NCI-H2171 (cell line): Measurements from ENCODE around the gene FUT1.
A peak's percentile ranks its signal among the peaks of the same experiment; 100 is the strongest.

ENCODE experiments used
- DNase-seq: peaks from one replicate; lab custom pipeline; 2025; lab: John Stamatoyannopoulos, UW

FUT1 gene

GRCh38 chr19:48741129-48741999 lies 11.1 kb downstream of the FUT1 start:
- DNase-seq: no peak

DNA sequence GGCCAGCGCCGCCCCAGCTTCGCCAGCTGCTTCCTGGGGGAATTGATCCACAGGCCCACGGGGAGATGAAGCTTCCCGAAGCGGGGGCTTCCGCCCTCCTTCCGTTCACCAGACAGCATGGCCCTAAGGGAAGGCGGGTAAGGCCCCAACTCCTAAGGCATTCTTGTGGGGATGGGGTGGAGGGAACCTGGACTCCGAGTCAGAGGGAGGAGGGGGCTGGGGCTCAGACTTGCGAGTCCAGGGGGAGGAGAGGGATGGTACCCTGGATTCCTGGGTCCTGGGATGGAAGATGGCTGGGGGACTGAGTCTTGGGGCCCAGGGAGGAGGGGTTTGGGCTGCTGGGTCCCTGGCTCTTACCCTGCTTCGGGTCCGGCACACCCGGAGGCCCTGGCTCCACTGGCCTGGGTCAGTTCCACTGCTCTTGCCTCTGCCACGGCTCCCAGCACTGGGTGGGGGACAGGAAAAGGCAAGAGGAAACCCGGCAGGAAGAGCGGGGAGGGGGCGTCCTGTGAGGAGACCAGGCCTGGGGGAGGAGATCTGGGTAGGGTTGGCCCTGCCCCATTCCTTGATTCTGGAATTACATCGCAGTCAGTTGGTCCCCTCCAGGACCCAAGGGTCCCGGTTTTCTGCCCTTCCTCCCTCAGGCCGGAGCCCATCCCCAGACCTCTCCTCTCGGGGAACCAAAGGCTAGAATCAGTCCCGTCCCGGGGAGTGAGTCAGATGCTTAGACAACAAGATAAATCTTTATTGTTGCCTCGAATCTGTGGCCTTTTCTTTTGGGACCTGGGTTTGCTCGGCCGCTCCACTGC lies 12.1 kb downstream of the FUT1 start, which contains the start of gene RASIP1:
RASIP1 (minus strand) TSS at position 447 of the 809 bp plus-strand sequence; CDS start at position 119, 328 bp downstream.
- no peak for DNase-seq

GRCh38 chr19:48739404-48740163 lies 12.9 kb downstream of the FUT1 start:
- DNase-seq: peak; percentile 25

DNA sequence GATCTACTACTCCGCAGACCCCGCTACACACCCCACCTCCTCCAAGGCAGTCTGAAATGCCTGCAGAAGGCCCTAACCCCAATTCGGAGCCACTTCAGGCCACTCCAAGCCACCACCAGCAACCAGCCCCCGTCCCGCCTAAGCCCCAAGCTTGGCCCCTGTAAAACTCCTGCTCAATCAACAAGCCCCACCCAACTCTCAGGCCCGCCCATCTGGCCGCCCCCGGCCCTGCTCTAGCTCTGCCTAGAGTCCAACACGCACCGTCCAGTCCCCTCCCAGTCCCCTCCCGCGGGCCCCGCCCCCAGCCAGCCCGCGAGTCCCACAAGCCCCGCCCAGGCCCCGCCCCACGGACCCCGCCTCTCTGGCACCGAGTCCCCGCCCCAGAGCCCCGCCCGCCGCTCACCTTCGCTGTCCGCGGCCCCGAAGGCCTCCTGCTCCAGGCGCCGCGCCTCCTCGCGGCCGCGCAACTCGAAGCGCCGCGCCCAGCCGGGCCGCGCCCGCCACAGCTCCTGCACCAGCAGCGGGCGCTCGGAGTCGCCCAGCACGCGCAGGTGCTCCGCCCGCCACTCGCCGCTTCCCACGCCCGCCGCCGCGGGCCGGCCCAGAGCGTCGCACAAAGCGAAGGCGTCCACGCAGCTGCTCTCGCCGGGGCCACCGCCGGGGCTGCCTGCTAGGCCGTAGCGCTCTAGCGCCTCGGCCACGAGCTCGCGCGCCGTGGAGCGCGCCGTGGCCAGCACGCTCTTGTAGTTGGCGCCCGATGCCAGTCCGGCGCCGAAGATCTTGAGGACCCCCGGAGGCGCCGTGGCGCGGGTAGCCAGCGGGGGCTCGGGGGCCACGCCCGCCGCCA lies 13.7 kb downstream of the FUT1 start:
- peak; percentile 93 for DNase-seq

- DNase-seq: no peak
These were observed 15.0 kb downstream of the FUT1 start for GRCh38 chr19:48737360-48737998.

DNA sequence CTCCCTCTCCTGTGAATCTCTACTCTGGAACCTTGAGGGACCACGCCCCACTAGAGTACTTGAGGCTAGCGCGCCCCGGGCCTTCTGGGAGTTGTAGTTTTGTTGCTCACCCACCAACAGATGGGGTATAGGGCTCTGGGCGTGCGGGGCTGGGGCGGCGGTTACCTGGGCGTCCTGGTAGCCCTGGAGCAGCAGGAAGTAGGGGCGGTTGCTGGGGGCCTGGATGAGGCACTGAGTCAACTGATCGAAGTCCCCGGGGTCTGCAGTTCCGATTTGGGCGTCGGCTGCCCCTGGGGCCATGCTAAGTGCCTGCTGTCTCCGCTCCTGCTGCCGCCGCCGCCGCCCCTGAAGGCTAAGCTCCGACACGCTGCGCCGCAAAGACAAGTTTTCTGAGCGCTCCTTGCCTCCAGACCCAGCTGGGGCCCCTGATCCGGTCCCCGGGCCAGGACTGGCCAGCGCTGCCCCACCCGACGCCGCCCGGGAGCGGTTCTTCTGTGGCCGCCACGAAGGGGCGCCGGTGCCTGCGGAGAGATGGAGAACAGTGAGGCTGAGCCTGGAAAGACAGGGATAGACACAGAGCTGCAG lies 17.3 kb downstream of the FUT1 start:
- peak; percentile 84 for DNase-seq

GRCh38 chr19:48734625-48735024 lies 17.8 kb downstream of the FUT1 start:
- no peak for DNase-seq

GRCh38 chr19:48731452-48731851 lies 21.0 kb downstream of the FUT1 start:
- no peak for DNase-seq

- no peak for DNase-seq
These were observed 23.4 kb downstream of the FUT1 start for GRCh38 chr19:48728911-48729664.

DNA sequence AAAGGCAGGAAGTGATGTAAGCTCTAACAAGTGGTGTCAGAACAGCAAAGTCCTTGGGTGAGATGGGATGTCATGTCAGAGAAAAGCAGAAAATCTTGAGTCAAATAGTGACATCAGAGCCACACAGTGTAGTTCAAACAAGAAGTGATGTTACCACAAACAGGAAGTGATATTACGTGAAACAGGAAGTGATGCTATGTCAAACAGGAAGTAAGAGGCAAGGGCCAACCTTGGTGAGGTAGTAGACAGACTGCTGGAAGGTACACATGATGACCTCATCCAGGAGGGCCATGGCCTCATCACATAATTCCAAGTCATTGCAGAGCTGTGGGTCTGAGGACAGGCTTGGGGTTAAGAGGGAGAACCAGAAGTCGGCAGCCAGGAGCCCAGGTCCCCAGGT lies 25.9 kb downstream of the FUT1 start:
- no peak for DNase-seq

- peak; percentile 41 for DNase-seq
These were observed 27.4 kb downstream of the FUT1 start for GRCh38 chr19:48724796-48725753.

DNA sequence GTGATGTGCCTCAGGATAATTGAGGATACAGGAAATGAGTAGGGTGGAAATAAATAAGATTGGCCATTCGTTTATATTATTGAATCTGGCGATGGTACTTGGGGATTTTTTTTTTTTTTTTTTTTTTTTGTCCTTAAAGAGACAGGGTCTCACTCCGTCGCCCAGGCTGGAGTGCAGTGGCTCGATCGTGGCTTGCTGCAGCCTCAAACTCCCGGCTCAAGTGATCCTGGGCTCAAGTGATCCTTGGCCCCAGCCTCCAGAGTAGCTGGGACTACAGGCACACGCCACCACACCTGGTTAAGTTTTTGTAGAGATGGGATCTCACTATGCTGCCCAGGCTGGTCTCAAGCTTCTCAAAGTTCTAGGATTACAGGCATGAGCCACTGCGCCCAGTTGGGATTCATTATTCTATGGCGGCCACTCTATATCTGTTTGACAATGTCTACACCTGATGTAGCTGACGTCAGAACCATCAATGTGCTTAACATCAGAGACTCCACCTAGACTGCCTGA lies 30.2 kb downstream of the FUT1 start:
- no peak for DNase-seq

GRCh38 chr19:48720613-48721296 lies 31.7 kb downstream of the FUT1 start:
- DNase-seq: peak; percentile 99

DNA sequence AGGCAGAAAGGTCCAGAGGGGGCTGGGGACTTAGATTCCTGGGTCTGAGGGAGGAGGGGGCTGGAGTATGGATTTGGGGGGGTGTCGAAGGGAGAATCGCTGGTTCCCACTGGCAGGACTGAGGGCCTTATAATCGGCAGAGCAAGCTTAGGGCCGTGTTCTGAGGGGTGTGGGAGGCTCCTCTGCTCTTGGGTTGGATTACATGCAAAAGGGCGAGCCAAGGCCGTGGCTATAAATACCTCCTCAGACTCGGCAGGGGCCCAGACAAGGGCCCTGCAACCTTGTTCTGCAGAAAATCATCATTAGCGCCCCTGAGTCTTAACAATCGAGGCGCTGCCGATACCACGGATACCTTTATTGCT lies 32.2 kb downstream of the FUT1 start:
- no peak for DNase-seq

DNA sequence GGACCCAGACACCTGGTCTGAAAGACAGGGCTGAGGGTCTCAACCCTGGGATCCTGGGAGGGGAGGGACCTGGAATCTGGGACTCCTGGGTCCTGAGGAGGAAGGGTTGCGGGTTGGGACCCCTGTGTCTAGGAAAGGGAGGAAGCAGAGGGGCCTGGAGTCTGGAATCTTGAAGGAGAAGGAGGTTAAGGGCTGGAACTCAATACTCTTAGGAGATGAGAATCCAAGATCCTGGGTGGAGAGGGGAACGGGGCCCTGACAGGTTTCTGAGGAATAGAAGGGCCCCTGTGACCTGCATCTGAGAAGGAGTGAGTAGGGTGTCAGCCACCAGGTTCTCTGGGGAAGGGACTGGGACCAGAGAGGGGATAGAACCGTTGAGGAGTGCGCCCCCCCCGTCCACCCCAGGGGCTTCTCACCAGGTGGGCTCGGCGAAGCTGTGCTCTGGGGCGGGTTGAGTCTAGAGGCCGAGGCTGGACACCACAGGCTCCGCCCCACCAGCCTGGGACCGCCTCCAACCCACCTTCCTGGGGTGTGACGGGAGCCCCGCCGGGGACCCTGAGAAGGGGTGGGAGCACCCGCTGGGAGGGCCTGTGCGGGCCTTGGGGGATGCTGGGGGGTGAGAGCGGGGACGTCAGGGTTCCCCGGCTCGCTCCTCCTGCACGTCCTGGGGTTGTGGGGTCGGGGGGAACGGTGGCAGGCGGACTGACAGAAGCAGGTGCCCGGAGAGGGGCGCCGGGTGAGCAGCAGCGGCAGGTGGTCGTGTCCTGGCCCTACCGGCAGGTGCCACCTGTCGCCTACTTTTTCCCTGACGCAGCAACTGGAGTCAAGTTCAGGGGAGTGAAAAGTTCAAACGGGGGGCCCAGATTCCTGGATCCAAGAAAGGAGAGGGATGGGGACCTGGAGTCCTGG lies 32.9 kb downstream of the FUT1 start, which contains the start of gene MAMSTR:
MAMSTR (minus strand) TSS at position 463 of the 909 bp plus-strand sequence. CDS start 694 bp downstream, outside the sequence.
- peak; percentile 60 for DNase-seq

GRCh38 chr19:48718711-48719231 lies 33.7 kb downstream of the FUT1 start:
- no peak for DNase-seq
